OCI-LY1 (cell line): ENCODE results near the gene BMPR2.

ENCODE experiments used
- CTCF ChIP-seq: fragments of 200-600 bp; sonication (generic), shearing (Covaris generic); IDR thresholded peaks from 2 replicates; pipeline ENCODE4 v1.5.1; 2017; ENCODE audit warnings: mild to moderate bottlenecking, antibody characterized with exemption, low read length, moderate library complexity, mixed read lengths
- EZH2 ChIP-seq: fragments of 200-600 bp; sonication (generic), shearing (Covaris generic); IDR thresholded peaks from 2 replicates; pipeline ENCODE4 v1.8.0; 2017; ENCODE audit warnings: borderline replicate concordance, mixed run types, mild to moderate bottlenecking, antibody characterized with exemption, low read length, moderate library complexity, mixed read lengths

- no peak for TF ChIP-seq CTCF
- no peak for TF ChIP-seq EZH2
Observed at GRCh38 chr2:202442882-202443281, 66.8 kb downstream of the BMPR2 start.
